Pons (tissue), 1 donor: Measurements from ENCODE around the gene BMAL1.

Experiments
- DNase-seq: peaks from one replicate; pipeline ENCODE4 v3.0.0-alpha.2; 2016; ENCODE audit warnings: low spot score

The BMAL1 gene

DNA sequence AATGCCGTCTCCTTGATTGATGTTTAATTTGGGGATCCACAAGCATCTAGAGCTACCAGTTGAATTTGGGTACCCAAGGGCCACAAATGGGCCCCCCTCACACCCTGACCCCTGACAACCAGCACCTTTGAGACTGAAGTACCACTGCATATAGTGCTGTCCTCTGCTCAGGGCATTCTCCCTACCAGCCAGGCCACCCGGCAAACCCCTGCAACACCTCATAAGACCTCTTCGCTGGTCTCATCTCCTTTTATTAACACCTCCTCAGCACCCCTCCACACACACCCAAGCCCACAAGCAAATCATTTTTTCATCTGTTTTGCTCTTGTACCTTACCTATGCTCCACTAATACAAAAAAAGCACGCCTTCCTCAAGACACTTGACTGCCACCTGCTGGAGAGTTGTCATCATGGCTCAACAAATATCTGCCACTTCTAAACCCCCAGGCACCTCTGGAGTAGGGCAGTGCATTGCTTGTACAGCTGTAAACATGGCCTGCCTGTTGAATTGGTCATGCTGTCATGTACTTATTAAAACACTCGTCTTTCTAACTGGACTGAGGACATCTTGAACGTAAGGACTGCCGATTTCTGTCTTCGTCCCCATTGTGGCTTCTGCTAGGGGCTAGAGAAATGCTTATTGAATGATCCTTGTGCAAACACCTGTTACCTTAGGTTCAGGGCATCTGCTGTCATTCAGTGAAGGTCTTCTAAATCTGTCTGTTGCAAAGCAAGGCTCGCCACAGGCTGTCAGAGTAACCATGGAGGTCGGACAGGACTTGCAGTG lies 66.5 kb downstream of the BMAL1 start:
- DNase-seq = peak; percentile 69

- DNase-seq = no peak
Observed at GRCh38 chr11:13344818-13345217, 67.2 kb downstream of the BMAL1 start.

DNA sequence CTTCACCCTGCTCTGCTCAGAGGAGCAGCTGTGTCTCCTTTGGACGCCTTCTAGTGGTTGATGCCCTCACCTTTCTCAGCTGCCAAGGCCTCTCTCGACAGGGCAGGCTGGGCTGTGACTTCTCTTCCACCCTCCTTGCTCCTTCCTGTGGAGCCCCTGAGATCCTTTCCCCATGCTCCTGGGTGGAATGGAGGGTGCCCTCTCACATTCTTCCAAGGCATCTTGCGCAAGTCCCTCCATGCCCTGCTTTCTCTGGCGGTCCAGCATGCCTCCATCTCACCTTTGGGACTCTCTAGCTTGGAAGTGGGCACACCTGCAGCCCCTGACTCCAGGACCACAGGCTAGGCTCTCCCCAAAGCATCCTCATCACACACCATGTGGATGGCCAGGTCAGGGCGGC lies 68.9 kb downstream of the BMAL1 start:
- DNase-seq = no peak

- DNase-seq = no peak
Observed at GRCh38 chr11:13347901-13348300, 70.3 kb downstream of the BMAL1 start.

- no peak for DNase-seq
Observed at GRCh38 chr11:13348305-13348704, 70.7 kb downstream of the BMAL1 start.

- DNase-seq = no peak
Observed at GRCh38 chr11:13349046-13349445, 71.5 kb downstream of the BMAL1 start.

DNA sequence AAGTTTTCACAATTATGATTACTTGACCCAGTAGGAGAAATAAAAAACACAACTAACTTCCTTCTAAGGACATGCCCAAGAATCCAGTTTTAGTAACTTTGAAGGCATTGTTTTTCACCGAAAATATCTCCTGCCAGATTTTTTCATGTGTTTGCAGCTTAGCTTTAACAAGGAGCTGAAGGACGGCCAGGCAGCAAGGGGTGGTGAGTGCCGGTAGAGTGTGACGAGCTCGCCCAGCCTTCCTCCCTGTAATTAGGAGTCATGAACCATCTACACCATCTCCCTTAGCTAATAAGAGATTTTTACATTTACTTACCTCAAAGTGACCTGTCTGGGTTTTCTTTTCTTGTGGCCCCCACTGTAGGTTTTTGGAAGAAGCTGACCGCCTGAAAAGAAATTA lies 72.0 kb downstream of the BMAL1 start:
- DNase-seq = no peak

GRCh38 chr11:13352711-13353110 lies 75.1 kb downstream of the BMAL1 start:
- DNase-seq = no peak

- no peak for DNase-seq
Observed at GRCh38 chr11:13354335-13354734, 76.7 kb downstream of the BMAL1 start.

- DNase-seq = no peak
Observed at GRCh38 chr11:13355191-13355590, 77.6 kb downstream of the BMAL1 start.

GRCh38 chr11:13357232-13357631 lies 79.6 kb downstream of the BMAL1 start:
- DNase-seq = no peak

DNA sequence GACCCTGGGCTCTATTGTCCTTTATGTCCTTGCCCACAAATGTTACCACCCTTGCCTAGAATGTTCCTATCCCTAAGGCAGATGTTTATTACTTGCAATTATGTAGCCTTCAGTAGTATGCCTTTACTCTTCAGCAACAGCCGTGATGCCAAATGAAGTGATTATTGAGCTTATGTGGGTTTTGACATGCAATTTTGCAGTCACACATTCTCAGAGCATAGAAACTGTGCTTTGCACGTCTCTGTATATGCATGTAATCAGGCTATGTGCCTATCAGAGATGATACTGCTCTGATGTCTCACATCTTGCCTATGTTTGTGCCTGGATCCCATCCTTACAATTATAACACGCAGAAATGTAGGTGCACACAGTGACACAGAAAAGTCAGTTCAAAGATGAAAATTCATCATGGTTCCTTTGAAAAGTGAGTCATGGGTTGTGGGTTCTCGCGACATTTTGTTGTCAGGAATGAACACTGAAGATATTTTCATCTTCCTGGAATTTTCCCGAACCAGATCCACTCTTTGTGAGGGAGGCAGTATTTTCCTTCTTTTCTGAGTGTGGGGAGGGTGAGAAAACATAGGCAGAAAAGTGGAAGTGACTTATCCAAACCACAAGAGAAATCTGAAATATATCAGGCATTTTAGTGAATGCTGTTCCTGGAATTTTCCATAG lies 81.1 kb downstream of the BMAL1 start:
- no peak for DNase-seq

DNA sequence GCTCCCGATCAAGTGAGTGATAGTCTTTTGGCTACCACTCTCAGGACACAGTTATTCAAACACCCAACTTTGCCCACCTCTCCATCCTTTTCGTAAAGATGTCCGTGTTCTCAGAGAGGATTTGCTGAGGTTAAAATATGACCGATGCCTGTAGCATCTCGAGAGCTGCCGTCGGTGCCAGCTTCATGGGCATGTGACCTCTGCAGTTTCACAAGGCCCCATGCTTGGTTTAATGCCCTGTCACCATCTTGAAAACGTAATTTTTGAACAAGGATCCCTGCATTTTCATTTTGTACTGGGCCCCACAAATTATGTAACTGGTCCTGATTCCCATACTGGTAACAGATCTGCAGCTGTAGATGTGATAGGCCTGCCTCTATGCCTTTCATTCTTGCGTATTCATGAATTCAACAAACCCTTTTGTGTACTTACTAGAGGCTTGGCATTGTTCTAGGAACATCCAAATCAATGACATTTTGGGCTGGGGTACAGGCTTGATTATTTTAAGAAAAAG lies 85.1 kb downstream of the BMAL1 start:
- peak; percentile 51 for DNase-seq

DNA sequence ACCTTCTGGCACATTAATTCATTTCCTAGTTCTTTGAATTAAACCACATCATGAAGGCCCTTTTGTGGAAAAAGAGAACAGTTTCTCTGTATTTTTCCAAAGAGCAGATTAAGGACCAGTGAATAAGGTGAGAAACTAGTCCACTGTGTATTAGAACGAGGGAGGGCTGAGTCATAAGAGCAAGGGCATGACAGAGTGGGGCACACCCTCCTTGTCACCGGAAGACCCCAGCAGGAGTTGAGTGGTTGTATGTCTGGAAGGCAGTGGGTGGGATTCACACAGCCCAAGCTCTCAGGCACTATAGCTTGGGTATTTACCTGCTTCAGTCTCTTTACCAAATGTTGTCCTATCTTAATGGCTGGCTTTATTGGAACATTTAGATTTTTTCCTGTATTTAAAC lies 86.8 kb downstream of the BMAL1 start:
- no peak for DNase-seq

- no peak for DNase-seq
Observed at GRCh38 chr11:13366266-13367026, 88.9 kb downstream of the BMAL1 start.

DNA sequence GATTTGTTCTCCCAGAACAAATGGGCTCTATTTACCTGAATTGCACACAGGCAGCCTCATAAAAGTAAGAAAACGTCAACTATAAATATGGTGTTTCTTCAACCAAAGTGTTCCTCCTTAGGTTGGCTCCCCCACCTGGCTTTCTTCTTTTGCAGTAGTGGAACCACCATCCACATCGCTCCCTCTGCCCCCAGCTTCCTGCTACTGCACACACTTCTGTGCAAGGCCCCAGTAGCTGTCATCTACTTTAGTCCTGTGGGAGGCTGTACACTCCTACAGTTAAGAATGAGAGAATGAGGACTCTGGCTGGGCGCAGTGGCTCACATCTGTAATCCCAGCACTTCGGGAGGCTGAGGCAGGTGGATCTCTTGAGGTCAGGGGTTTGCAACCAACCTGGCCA lies 89.5 kb downstream of the BMAL1 start:
- no peak for DNase-seq

DNA sequence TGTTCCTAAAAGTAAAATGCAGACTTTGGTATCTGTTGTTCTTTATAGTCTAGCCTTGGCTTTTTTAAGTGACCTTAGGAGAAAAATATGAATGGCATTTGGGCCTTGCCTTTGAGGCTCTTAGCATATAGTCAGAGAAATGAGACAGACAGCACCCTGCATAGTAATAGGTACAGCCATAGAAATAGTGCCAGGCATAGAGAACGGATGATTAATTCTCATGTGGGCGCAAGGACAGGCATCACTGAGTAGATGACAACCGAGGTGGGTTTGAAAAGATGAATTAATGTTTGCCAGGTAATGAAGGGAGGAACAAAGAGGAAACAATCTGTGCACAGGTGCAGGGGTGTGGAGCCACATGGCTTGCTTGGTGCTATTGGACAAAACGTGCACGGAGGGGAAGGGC lies 90.5 kb downstream of the BMAL1 start:
- DNase-seq = no peak

- DNase-seq = no peak
Observed at GRCh38 chr11:13373216-13373615, 95.6 kb downstream of the BMAL1 start.

DNA sequence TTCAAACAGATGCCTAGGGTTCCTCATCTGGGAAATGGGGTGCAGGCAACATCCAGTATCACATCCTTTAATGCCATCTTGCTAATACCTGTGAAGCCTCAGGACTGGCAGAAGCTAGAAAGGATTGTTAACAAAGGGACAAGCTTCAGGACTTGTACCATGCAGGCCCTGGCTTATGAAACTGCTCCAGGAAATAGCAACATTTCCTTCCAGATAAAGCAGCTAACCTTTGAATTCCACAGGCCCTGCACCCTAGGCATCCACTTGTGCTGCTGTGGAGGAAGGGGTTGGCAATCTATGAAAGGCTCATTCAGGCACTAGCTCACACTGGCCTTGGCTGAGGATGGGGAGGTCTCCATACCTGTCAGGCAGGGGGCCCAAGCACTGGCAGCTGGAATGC lies 98.2 kb downstream of the BMAL1 start:
- no peak for DNase-seq

DNA sequence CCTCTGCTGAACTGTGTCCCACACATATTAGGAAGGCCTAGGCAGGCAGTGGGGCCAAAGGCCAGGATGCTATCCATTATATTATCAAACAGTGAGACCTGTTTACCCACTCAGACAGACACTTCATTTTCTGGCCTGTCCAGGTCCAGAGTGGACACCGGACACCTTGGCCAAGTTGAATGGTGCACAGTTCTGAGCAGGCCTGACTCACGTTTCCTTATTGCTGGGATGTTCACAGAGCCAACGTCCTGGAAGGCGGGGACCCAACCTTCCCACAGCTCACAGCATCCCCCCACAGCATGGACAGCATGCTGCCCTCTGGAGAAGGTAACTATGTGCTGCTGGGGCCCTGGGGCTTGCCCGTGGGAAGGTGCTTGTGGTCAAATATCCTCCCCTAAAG lies 98.8 kb downstream of the BMAL1 start:
- no peak for DNase-seq

GRCh38 chr11:13376838-13377237 lies 99.2 kb downstream of the BMAL1 start:
- no peak for DNase-seq

- DNase-seq = no peak
Observed at GRCh38 chr11:13378316-13378715, 100.7 kb downstream of the BMAL1 start.

DNA sequence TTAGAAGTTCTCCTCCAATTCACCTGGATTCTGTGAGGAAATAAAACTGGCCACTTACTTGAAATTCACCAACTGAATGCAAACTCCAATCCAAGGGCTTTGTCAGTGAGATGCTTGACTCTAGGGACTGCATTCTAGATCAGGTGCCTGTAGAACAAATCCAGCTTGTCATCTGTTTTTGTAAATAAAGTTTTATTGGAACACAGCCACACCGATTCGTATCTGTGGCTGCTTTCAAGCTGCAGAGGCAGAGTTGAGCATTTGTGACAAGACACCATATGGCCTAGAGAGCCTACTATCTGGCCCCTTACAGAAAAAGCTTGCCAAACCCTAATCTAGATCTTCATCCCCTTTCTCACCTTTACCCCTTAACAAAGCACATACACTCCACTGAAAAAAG lies 103.1 kb downstream of the BMAL1 start:
- no peak for DNase-seq
